ENCODE measurements around the gene CCDC3. TPM values are rescaled to one million over a fixed set of nuclear protein-coding genes. Genes with fewer than 3 reads are reported as not detected.

Gene CCDC3
- polyA plus RNA-seq, 2 of the 4 experiments (the other 2 are of a cell fraction) = 0.58 to 0.94 TPM

- no peak overlapping the region for H3K4me3 ChIP-seq
- peaks cover 17% of the 10 kb centered on the region; the same call in 1 of the 3 replicates for H3K9me3 ChIP-seq
- POLR2A ChIA-PET = no interaction called here
- CTCF ChIA-PET = interaction anchor here (0.6 to 1.0 kb wide), 3 partner anchors 9 to 206 kb away, joined by 3 read pairs; no protein-coding TSS in a partner anchor
- ATAC-seq (no peak), FAIRE-seq (no peak), DNase-seq (ENCODE audit: low read depth in 1 of 2, low spot score in 1 of 2) (no peak)
- no peak for TF ChIP-seq MAZ (IDR thresholded peaks at IDR 0.05; ENCODE audit: borderline replicate concordance, low read depth, low read length)
- TF ChIP-seq, protein P1, sequence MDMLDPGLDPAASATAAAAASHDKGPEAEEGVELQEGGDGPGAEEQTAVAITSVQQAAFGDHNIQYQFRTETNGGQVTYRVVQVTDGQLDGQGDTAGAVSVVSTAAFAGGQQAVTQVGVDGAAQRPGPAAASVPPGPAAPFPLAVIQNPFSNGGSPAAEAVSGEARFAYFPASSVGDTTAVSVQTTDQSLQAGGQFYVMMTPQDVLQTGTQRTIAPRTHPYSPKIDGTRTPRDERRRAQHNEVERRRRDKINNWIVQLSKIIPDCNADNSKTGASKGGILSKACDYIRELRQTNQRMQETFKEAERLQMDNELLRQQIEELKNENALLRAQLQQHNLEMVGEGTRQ (IDR thresholded peaks at IDR 0.05) = no peak
- TF ChIP-seq CHD2 (IDR thresholded peaks at IDR 0.05; ENCODE audit: low read length, partially characterized antibody) = no peak
- no peak for TF ChIP-seq NPAS2 (CRISPR knock-in tag; IDR thresholded peaks at IDR 0.05; ENCODE audit: borderline replicate concordance)
- no peak for TF ChIP-seq CEBPB (IDR thresholded peaks at IDR 0.05)
- TF ChIP-seq RCOR1 (IDR thresholded peaks at IDR 0.05; ENCODE audit: low read depth, low read length) = no peak
- no peak for TF ChIP-seq NFE2L2 (conservative IDR thresholded peaks at IDR 0.05; ENCODE audit: low read length)
- TF ChIP-seq FOSB (CRISPR knock-in tag; IDR thresholded peaks at IDR 0.05) = no peak
- TF ChIP-seq TP53 (CRISPR knock-in tag; IDR thresholded peaks at IDR 0.05) = no peak
- TF ChIP-seq EP300 (IDR thresholded peaks at IDR 0.05) = no peak
- TF ChIP-seq ZNF302 (CRISPR knock-in tag; IDR thresholded peaks at IDR 0.05) = no peak
- no peak for TF ChIP-seq GATA3 (IDR thresholded peaks at IDR 0.05; ENCODE audit: borderline replicate concordance)
- no peak for TF ChIP-seq FOXS1 (CRISPR knock-in tag; IDR thresholded peaks at IDR 0.05)
- no peak for TF ChIP-seq POLR2A (IDR thresholded peaks at IDR 0.05; ENCODE audit: low read length)
- TF ChIP-seq, protein P2, sequence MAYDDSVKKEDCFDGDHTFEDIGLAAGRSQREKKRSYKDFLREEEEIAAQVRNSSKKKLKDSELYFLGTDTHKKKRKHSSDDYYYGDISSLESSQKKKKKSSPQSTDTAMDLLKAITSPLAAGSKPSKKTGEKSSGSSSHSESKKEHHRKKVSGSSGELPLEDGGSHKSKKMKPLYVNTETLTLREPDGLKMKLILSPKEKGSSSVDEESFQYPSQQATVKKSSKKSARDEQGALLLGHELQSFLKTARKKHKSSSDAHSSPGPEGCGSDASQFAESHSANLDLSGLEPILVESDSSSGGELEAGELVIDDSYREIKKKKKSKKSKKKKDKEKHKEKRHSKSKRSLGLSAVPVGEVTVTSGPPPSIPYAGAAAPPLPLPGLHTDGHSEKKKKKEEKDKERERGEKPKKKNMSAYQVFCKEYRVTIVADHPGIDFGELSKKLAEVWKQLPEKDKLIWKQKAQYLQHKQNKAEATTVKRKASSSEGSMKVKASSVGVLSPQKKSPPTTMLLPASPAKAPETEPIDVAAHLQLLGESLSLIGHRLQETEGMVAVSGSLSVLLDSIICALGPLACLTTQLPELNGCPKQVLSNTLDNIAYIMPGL (CRISPR knock-in tag; IDR thresholded peaks at IDR 0.05; ENCODE audit: borderline replicate concordance) = no peak
- no peak for TF ChIP-seq EHMT2 (IDR thresholded peaks at IDR 0.05; ENCODE audit: low read depth)
- TF ChIP-seq RARB (CRISPR knock-in tag; IDR thresholded peaks at IDR 0.05) = no peak
- TF ChIP-seq RNF2 (IDR thresholded peaks at IDR 0.05; ENCODE audit: borderline replicate concordance, low read depth) = no peak
- no peak for TF ChIP-seq RAD21 (conservative IDR thresholded peaks at IDR 0.05 in 1 of 2, IDR thresholded peaks at IDR 0.05 in 1 of 2)
- no peak for TF ChIP-seq BHLHE40 (IDR thresholded peaks at IDR 0.05; ENCODE audit: low read depth, low read length)
- H3K4me1 ChIP-seq = no peaks in the 10 kb centered on the region
- no peak overlapping the region for H3K4me2 ChIP-seq
- H3K27ac ChIP-seq = no peak overlapping the region
- WGBS (ENCODE audit: missing lambda C conversion rate) = 31% methylated on average over 5 of the region's 5 CpGs
Observed at GRCh38 chr10:13016426-13016825, 14.9 kb upstream of the CCDC3 start.

- ATAC-seq (no peak), FAIRE-seq (no peak), DNase-seq (ENCODE audit: low read depth in 1 of 2, low spot score in 1 of 2) (no peak)
- TF ChIP-seq TP53 (CRISPR knock-in tag; IDR thresholded peaks at IDR 0.05) (no peak), TFCP2L1 (CRISPR knock-in tag; IDR thresholded peaks at IDR 0.05) (no peak), RARB (CRISPR knock-in tag; IDR thresholded peaks at IDR 0.05) (no peak), POLR2A (IDR thresholded peaks at IDR 0.05; ENCODE audit: low read length) (no peak), EHF (CRISPR knock-in tag; IDR thresholded peaks at IDR 0.05) (no peak), CHD2 (IDR thresholded peaks at IDR 0.05; ENCODE audit: low read length, partially characterized antibody) (no peak), RAD21 (conservative IDR thresholded peaks at IDR 0.05 in 1 of 2, IDR thresholded peaks at IDR 0.05 in 1 of 2) (no peak), SMC3 (IDR thresholded peaks at IDR 0.05) (no peak)
- H3K27ac ChIP-seq = no peak overlapping the region
- H3K9me3 ChIP-seq = peaks cover 5% of the 10 kb centered on the region; the same call in 1 of the 3 replicates
- H3K4me3 ChIP-seq = no peak overlapping the region
- POLR2A ChIA-PET = no interaction called here
- CTCF ChIA-PET = interaction anchor here (1.3 to 1.5 kb wide), 2 partner anchors 8 to 12 kb away, joined by 3 read pairs; no protein-coding TSS in a partner anchor
- 3% methylated on average over 3 of the region's 3 CpGs for WGBS (ENCODE audit: missing lambda C conversion rate)
- no peak overlapping the region for H3K4me2 ChIP-seq
- no peaks in the 10 kb centered on the region for H3K4me1 ChIP-seq
Observed at GRCh38 chr10:13006037-13006436, 4.5 kb upstream of the CCDC3 start.

- Histone ChIP-seq H3K9me3 (no peaks in the 10 kb centered on the region), H3K4me3 (no peak overlapping the region), H3K4me1 (no peaks in the 10 kb centered on the region), H3K27ac (no peak overlapping the region), H3K4me2 (no peak overlapping the region)
- no peak for ATAC-seq
- TF ChIP-seq RAD21 (conservative IDR thresholded peaks at IDR 0.05 in 1 of 2, IDR thresholded peaks at IDR 0.05 in 1 of 2) = no peak
- TF ChIP-seq TP53 (CRISPR knock-in tag; IDR thresholded peaks at IDR 0.05) = no peak
- TF ChIP-seq HDAC2 (IDR thresholded peaks at IDR 0.05) = no peak
- ChIA-PET CTCF (interaction anchor here (0.9 kb wide), 1 partner anchor 102 kb away, joined by 3 read pairs; no protein-coding TSS in a partner anchor), POLR2A (no interaction called here)
- 40% methylated on average over 3 of the region's 3 CpGs for WGBS (ENCODE audit: missing lambda C conversion rate)
- DNase-seq (ENCODE audit: low read depth in 1 of 2, low spot score in 1 of 2) = no peak
- FAIRE-seq = no peak
Observed at GRCh38 chr10:13003759-13004158, 2.2 kb upstream of the CCDC3 start.
